Trophoblast cell (in vitro differentiated cells and primary cell): ENCODE data around the gene RPS17.
"Not testable (repeated sequence)": the region's sequence is repeated elsewhere in the genome, so short reads cannot be mapped to it uniquely, and the experiment has no call there.

Source experiments
- DNase-seq, 2 donors: peaks; one replicate each; pipeline ENCODE4 v3.0.0-alpha.2; 2016
- H2AFZ ChIP-seq: 2 replicates; pipeline ENCODE4 v1.6.1; 2013; ENCODE audit warnings: low read length, moderate library complexity, mild to moderate bottlenecking; ENCODE audit not compliant: insufficient read depth, poor library complexity
- H2AK5ac ChIP-seq: 2 replicates; pipeline ENCODE4 v1.6.1; 2013; ENCODE audit warnings: mild to moderate bottlenecking, low read length
- H2BK120ac ChIP-seq: 2 replicates; pipeline ENCODE4 v1.6.1; 2013; ENCODE audit warnings: low read length, mild to moderate bottlenecking, moderate library complexity; ENCODE audit not compliant: insufficient read depth, poor library complexity
- H2BK12ac ChIP-seq: 2 replicates; pipeline ENCODE4 v1.6.1; 2013; ENCODE audit warnings: mild to moderate bottlenecking, low read length, moderate library complexity
- H2BK5ac ChIP-seq: 2 replicates; pipeline ENCODE4 v1.6.1; 2013; ENCODE audit warnings: low read length, low read depth, moderate library complexity, mild to moderate bottlenecking; ENCODE audit not compliant: poor library complexity
- H3K14ac ChIP-seq: 2 replicates; pipeline ENCODE4 v1.6.1; 2013; ENCODE audit warnings: mild to moderate bottlenecking, low read length
- H3K18ac ChIP-seq: 2 replicates; pipeline ENCODE4 v1.6.1; 2013; ENCODE audit warnings: mild to moderate bottlenecking, low read length
- H3K23ac ChIP-seq: 2 replicates; pipeline ENCODE4 v1.6.1; 2013; ENCODE audit warnings: low read length
- H3K27ac ChIP-seq: 2 replicates; pipeline ENCODE4 v1.5.1; 2013; ENCODE audit warnings: low read depth, mild to moderate bottlenecking, inconsistent platforms, low read length, moderate library complexity
- H3K27me3 ChIP-seq: 2 replicates; pipeline ENCODE4 v1.6.1; 2013; ENCODE audit warnings: inconsistent platforms, mild to moderate bottlenecking, low read length, moderate library complexity; ENCODE audit not compliant: insufficient read depth
- H3K36me3 ChIP-seq, 2 experiments: 1 replicate in 1 of 2; 2 replicates in 1 of 2; pipeline ENCODE4 v1.6.1; 2013; ENCODE audit warnings: low read length in 2 of 2, mild to moderate bottlenecking in 2 of 2, moderate library complexity in 1 of 2; ENCODE audit not compliant: insufficient read depth in 2 of 2, control insufficient read depth in 1 of 2
- H3K4ac ChIP-seq: 2 replicates; pipeline ENCODE4 v1.6.1; 2013; ENCODE audit warnings: low read depth, mild to moderate bottlenecking, low read length, moderate library complexity
- H3K4me1 ChIP-seq, 2 experiments: 1 replicate in 1 of 2; 2 replicates in 1 of 2; pipeline ENCODE4 v1.6.1; 2013; ENCODE audit warnings: low read length in 2 of 2, mild to moderate bottlenecking in 2 of 2, moderate library complexity in 1 of 2; ENCODE audit not compliant: insufficient read depth in 2 of 2, control insufficient read depth in 1 of 2
- H3K4me2 ChIP-seq: 2 replicates; pipeline ENCODE4 v1.6.1; 2013; ENCODE audit warnings: inconsistent platforms, mild to moderate bottlenecking, low read length, moderate library complexity
- H3K4me3 ChIP-seq: 2 replicates; pipeline ENCODE4 v1.5.1; 2013; ENCODE audit warnings: mild to moderate bottlenecking, low read depth, low read length, inconsistent platforms
- H3K79me1 ChIP-seq: one replicate; pipeline ENCODE4 v1.6.1; 2013; ENCODE audit warnings: low read length
- H3K79me2 ChIP-seq: 2 replicates; pipeline ENCODE4 v1.6.1; 2013; ENCODE audit warnings: low read length, mild to moderate bottlenecking; ENCODE audit not compliant: control insufficient read depth, insufficient read depth, poor library complexity
- H3K9ac ChIP-seq: 2 replicates; pipeline ENCODE4 v1.6.1; 2013; ENCODE audit warnings: mild to moderate bottlenecking, low read length
- H3K9me3 ChIP-seq: 2 replicates; pipeline ENCODE4 v1.6.1; 2013; ENCODE audit warnings: low read depth, mild to moderate bottlenecking, control low read depth, inconsistent platforms, low read length; ENCODE audit not compliant: insufficient read depth
- H4K12ac ChIP-seq: 2 replicates; pipeline ENCODE4 v1.6.1; 2013; ENCODE audit warnings: low read depth, mild to moderate bottlenecking, low read length, moderate library complexity
- H4K8ac ChIP-seq: 2 replicates; pipeline ENCODE4 v1.6.1; 2013; ENCODE audit warnings: low read depth, mild to moderate bottlenecking, low read length, moderate library complexity
- H4K91ac ChIP-seq: one replicate; pipeline ENCODE4 v1.6.1; 2013; ENCODE audit warnings: low read depth, mild to moderate bottlenecking, low read length, moderate library complexity
- WGBS: extraction: QIAGEN DNeasy Blood & Tissue Kit; methylation state at CpG from one replicate; pipeline ENCODE4 v1.1.7; 2013; ENCODE audit warnings: missing lambda C conversion rate; ENCODE audit not compliant: insufficient read length, insufficient coverage; ENCODE audit errors: extremely low coverage; 5-methylcytosine and 5-hydroxymethylcytosine counted together

The RPS17 gene

DNA sequence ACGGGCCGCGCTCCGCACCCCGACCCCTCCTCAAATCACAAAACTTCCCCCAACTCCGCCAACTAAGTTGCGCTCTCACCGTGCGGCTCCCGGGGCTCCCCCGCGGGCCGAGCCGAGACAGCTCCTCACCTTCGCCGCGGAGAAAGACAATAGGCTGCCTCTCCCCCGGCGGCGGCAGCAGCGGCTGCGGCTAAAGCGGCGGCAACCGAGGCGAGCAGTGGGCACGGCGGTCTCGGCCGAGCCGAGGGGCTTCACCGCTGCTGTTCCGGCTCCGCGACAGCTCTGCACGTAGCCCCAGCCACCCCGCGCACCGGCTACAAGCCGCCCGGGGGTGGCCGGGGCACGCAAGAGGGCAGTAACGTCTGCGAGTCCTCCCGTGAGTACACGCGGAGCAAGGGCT is 26.7 kb downstream of the RPS17 start:
- not testable (repeated sequence) for H4K8ac ChIP-seq, H2BK120ac ChIP-seq, H3K23ac ChIP-seq, H3K18ac ChIP-seq, H2BK5ac ChIP-seq, H4K12ac ChIP-seq, H4K91ac ChIP-seq, H3K4me1 ChIP-seq, H2AK5ac ChIP-seq, H3K9me3 ChIP-seq, H3K79me1 ChIP-seq, DNase-seq, H3K4ac ChIP-seq, H3K4me3 ChIP-seq, H3K4me2 ChIP-seq, H3K36me3 ChIP-seq, H3K27me3 ChIP-seq, H3K9ac ChIP-seq, H3K27ac ChIP-seq, H3K79me2 ChIP-seq, H2BK12ac ChIP-seq, H2AFZ ChIP-seq, H3K14ac ChIP-seq
- WGBS = no CpG with 5 or more reads among the region's 48 CpGs

DNA sequence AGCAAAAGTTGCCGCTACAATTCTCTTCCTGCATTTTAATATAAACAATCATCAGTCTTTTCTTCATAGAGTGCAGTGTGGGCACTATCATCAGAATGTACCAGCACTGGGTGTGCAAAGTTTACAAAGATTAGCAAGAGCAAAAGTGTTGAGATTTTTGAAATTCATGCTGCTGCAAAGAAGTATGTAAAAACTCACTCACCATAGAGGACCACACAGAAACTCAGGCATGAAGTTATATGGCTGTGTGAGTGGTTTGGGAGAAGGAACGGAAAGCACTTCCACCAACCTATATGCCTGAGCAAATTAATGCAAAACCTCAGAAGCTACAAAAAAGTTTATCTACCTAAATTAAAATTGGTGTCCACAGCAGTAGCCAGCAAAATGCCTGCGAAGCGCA is 32.6 kb downstream of the RPS17 start:
- not testable (repeated sequence) for H3K23ac ChIP-seq, H3K9me3 ChIP-seq, H2BK120ac ChIP-seq, H3K14ac ChIP-seq, H3K4me1 ChIP-seq, H4K12ac ChIP-seq, H3K4ac ChIP-seq, H2BK12ac ChIP-seq, H3K18ac ChIP-seq, H4K8ac ChIP-seq, H2AFZ ChIP-seq, H3K27me3 ChIP-seq, H3K79me1 ChIP-seq, H3K27ac ChIP-seq, H3K4me2 ChIP-seq, H2AK5ac ChIP-seq, H4K91ac ChIP-seq, H3K9ac ChIP-seq, H3K79me2 ChIP-seq, H3K4me3 ChIP-seq, H2BK5ac ChIP-seq, H3K36me3 ChIP-seq
- DNase-seq = peak; percentile 37 to 90
- no CpG with 5 or more reads among the region's 4 CpGs for WGBS

GRCh38 chr15:82507087-82507486 is 33.2 kb downstream of the RPS17 start:
- not testable (repeated sequence) for H2AFZ ChIP-seq, H3K18ac ChIP-seq, H3K4ac ChIP-seq, H2BK120ac ChIP-seq, H3K27ac ChIP-seq, H4K12ac ChIP-seq, H3K4me2 ChIP-seq, H3K79me1 ChIP-seq, H4K91ac ChIP-seq, H3K9me3 ChIP-seq, H2BK5ac ChIP-seq, H3K4me3 ChIP-seq, H3K27me3 ChIP-seq, H3K14ac ChIP-seq, H3K36me3 ChIP-seq, H4K8ac ChIP-seq, DNase-seq, H3K9ac ChIP-seq, H3K79me2 ChIP-seq, H3K23ac ChIP-seq, H3K4me1 ChIP-seq, H2BK12ac ChIP-seq, H2AK5ac ChIP-seq
- no CpG with 5 or more reads among the region's 1 CpG for WGBS

GRCh38 chr15:82505842-82506241 is 34.4 kb downstream of the RPS17 start:
- not testable (repeated sequence) for H3K4me2 ChIP-seq
- WGBS = no CpG with 5 or more reads among the region's 3 CpGs

More at GRCh38 chr15:82505842-82506241, 34.4 kb downstream of the RPS17 start:
- not testable (repeated sequence) for H3K79me1 ChIP-seq, H4K91ac ChIP-seq, H3K9ac ChIP-seq, H3K4ac ChIP-seq, H4K8ac ChIP-seq, H4K12ac ChIP-seq, H3K18ac ChIP-seq, H3K9me3 ChIP-seq, H3K4me3 ChIP-seq, H3K79me2 ChIP-seq, H2BK12ac ChIP-seq, H3K36me3 ChIP-seq, H2AFZ ChIP-seq, H3K4me1 ChIP-seq, H2BK120ac ChIP-seq, H2BK5ac ChIP-seq, DNase-seq, H3K23ac ChIP-seq, H3K14ac ChIP-seq, H3K27ac ChIP-seq, H2AK5ac ChIP-seq, H3K27me3 ChIP-seq
